ENCODE data around the gene CLCN1. TPM values are rescaled to one million over a fixed set of nuclear protein-coding genes. Genes with fewer than 3 reads are reported as not detected.

The CLCN1 gene
- total RNA-seq, 3 donors from 2014 or later (not counting 1 experiment from before 2014, with no cell fraction given), result 0.16 to 0.19 TPM; not detected in 1

DNA sequence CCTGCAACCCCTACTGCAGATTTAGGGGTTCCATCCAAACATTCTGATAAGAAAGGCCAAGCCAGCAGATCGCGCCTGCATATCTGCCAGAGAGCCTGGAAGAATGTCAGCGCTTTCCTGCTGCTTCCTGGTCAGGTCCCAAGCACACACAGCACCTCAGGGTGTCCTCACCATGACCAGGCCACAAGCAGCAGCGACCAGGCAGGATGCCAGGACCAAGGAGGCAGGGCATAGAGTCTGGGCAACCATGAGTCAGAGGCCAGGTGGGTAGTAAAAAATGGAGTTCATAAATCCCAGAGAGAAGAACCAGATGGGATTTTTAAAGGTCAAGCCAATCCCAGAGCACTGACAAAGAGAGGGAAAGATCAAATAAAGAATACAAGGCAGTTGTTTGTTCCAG is 52.1 kb downstream of the CLCN1 start:
- 84% methylated on average over 4 of the region's 4 CpGs for WGBS (ENCODE audit: insufficient coverage)
- Mint-ChIP-seq H3K27ac (no peak overlapping the region), H3K36me3 (no peaks in the 10 kb centered on the region), H3K9me3 (no peaks in the 10 kb centered on the region), H3K4me3 (no peak overlapping the region), H3K27me3 (ENCODE audit: low read depth in 2 of 2) (peaks cover 20 to 22% of the 10 kb centered on the region in 2 donors), H3K4me1 (peaks cover 24 to 25% of the 10 kb centered on the region in 2 donors)
- no peaks in the 10 kb centered on the region for H3K9me3 ChIP-seq (ENCODE audit: control insufficient read depth, insufficient read depth, low read length)
- intact Hi-C loops (cut with micrococcal nuclease), result no loop called here
- H3K36me3 ChIP-seq (ENCODE audit: control insufficient read depth, insufficient read depth, low read length), result no peaks in the 10 kb centered on the region
- DNase-seq (no peak), ATAC-seq (no peak)
- no peak overlapping the region for H3K4me3 ChIP-seq (ENCODE audit: low read length)
- H3K27ac ChIP-seq (ENCODE audit: low read length), result no peak overlapping the region
- TF ChIP-seq, protein P1, sequence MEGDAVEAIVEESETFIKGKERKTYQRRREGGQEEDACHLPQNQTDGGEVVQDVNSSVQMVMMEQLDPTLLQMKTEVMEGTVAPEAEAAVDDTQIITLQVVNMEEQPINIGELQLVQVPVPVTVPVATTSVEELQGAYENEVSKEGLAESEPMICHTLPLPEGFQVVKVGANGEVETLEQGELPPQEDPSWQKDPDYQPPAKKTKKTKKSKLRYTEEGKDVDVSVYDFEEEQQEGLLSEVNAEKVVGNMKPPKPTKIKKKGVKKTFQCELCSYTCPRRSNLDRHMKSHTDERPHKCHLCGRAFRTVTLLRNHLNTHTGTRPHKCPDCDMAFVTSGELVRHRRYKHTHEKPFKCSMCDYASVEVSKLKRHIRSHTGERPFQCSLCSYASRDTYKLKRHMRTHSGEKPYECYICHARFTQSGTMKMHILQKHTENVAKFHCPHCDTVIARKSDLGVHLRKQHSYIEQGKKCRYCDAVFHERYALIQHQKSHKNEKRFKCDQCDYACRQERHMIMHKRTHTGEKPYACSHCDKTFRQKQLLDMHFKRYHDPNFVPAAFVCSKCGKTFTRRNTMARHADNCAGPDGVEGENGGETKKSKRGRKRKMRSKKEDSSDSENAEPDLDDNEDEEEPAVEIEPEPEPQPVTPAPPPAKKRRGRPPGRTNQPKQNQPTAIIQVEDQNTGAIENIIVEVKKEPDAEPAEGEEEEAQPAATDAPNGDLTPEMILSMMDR (IDR thresholded peaks at IDR 0.05), result no peak
- H3K27me3 ChIP-seq (ENCODE audit: control insufficient read depth, insufficient read depth, low read length), result peaks cover 15% of the 10 kb centered on the region
- peaks cover 22% of the 10 kb centered on the region for H3K4me1 ChIP-seq (ENCODE audit: control insufficient read depth, insufficient read depth, low read length)

GRCh38 chr7:143368387-143368786 is 52.5 kb downstream of the CLCN1 start:
- Mint-ChIP-seq H3K9me3 (no peaks in the 10 kb centered on the region), H3K4me3 (no peak overlapping the region), H3K36me3 (no peaks in the 10 kb centered on the region), H3K27me3 (ENCODE audit: low read depth in 2 of 2) (peaks cover 16 to 18% of the 10 kb centered on the region in 2 donors), H3K4me1 (peaks cover 20 to 25% of the 10 kb centered on the region in 2 donors), H3K27ac (no peak overlapping the region)
- peaks cover 12% of the 10 kb centered on the region for H3K27me3 ChIP-seq (ENCODE audit: control insufficient read depth, insufficient read depth, low read length)
- no peaks in the 10 kb centered on the region for H3K36me3 ChIP-seq (ENCODE audit: control insufficient read depth, insufficient read depth, low read length)
- peaks cover 22% of the 10 kb centered on the region for H3K4me1 ChIP-seq (ENCODE audit: control insufficient read depth, insufficient read depth, low read length)
- ATAC-seq, result no peak
- H3K4me3 ChIP-seq (ENCODE audit: low read length), result no peak overlapping the region
- intact Hi-C loops (cut with micrococcal nuclease), result no loop called here
- TF ChIP-seq, protein P1 (IDR thresholded peaks at IDR 0.05), result no peak
- no peaks in the 10 kb centered on the region for H3K9me3 ChIP-seq (ENCODE audit: control insufficient read depth, insufficient read depth, low read length)
- DNase-seq, result no peak
- WGBS (ENCODE audit: insufficient coverage), result 93% methylated on average over 1 of the region's 1 CpG
- no peak overlapping the region for H3K27ac ChIP-seq (ENCODE audit: low read length)

GRCh38 chr7:143369678-143370651 is 54.1 kb downstream of the CLCN1 start:
- 87% methylated on average over 8 of the region's 12 CpGs for WGBS (ENCODE audit: insufficient coverage)
- no peak overlapping the region for H3K27ac Mint-ChIP-seq

More at GRCh38 chr7:143369678-143370651, 54.1 kb downstream of the CLCN1 start:
- Mint-ChIP-seq H3K9me3 (no peaks in the 10 kb centered on the region), H3K36me3 (no peaks in the 10 kb centered on the region), H3K4me1 (peaks cover 29 to 35% of the 10 kb centered on the region in 2 donors), H3K4me3 (no peak overlapping the region), H3K27me3 (ENCODE audit: low read depth in 2 of 2) (peaks cover 2% of the 10 kb centered on the region in 2 donors)
- H3K4me1 ChIP-seq (ENCODE audit: control insufficient read depth, insufficient read depth, low read length), result peaks cover 36% of the 10 kb centered on the region
- no peak overlapping the region for H3K4me3 ChIP-seq (ENCODE audit: low read length)
- no peaks in the 10 kb centered on the region for H3K9me3 ChIP-seq (ENCODE audit: control insufficient read depth, insufficient read depth, low read length)
- ATAC-seq (no peak), DNase-seq (no peak)
- TF ChIP-seq, protein P1 (IDR thresholded peaks at IDR 0.05), result no peak
- intact Hi-C loops (cut with micrococcal nuclease), result loop anchor here (10.0 kb wide), 1 partner anchor 575 kb away; no protein-coding TSS in a partner anchor
- H3K36me3 ChIP-seq (ENCODE audit: control insufficient read depth, insufficient read depth, low read length), result no peaks in the 10 kb centered on the region
- H3K27ac ChIP-seq (ENCODE audit: low read length), result no peak overlapping the region
- no peaks in the 10 kb centered on the region for H3K27me3 ChIP-seq (ENCODE audit: control insufficient read depth, insufficient read depth, low read length)
